HG02981 (cell line): ENCODE results near the gene TXNDC17.
"Not testable (repeated sequence)": the region's sequence is repeated elsewhere in the genome, so short reads cannot be mapped to it uniquely, and the experiment has no call there.

Source experiments
- ATAC-seq: cut with Tn5 transposase; IDR thresholded peaks from one replicate; pipeline ENCODE4 v1.9.1; 2021; ENCODE audit warnings: mild to moderate bottlenecking, moderate library complexity; ENCODE audit not compliant: unreplicated experiment

TXNDC17 gene

DNA sequence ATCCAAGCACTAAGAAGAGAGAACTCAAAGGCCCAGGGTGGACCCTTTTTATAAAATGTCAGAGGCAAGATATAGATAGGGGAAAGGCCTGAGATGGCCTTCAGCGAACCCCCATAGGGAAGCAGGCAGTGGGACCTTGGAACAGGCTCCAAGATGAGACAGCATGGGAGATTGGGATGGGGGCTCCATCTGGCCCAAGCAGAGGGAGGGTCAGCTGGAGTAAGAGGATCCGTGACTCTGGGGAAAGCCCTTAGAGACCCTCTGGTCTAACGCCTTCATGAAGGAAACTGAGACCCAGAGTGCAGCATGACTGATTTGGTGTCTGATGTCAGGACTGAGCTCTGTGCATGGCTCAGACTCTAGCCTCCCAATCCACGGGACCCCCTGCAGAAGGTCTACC, 41.5 kb downstream of the TXNDC17 start:
- no peak for ATAC-seq

DNA sequence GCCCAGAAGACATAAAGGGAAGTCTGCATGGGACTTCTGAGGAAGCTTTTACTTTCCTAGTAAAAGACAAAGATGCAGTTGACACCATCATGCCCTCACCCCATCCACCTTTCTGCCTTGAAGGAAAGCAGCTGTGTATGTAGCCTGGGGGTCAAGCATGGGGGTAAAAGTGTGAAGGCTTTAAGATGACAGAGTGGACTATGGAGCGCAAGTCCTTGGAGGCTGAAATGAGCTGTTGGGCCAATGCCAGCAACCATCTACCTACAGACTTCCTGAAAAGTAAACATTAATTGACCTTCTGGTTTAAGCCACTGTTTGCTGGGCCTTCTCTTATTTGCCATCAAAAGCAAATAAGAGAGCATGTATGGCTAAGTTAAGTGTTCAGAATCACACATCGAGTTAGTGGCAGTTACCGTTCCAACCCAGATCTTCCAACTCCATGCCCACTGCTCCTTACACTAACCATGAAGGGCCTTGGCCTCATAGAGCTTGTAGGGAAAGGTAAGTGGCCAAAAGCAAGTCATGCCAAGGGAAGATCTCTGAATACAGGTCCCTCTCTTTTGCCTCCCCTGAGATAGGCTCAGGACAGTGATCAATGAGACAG, 42.3 kb downstream of the TXNDC17 start:
- ATAC-seq = no peak

DNA sequence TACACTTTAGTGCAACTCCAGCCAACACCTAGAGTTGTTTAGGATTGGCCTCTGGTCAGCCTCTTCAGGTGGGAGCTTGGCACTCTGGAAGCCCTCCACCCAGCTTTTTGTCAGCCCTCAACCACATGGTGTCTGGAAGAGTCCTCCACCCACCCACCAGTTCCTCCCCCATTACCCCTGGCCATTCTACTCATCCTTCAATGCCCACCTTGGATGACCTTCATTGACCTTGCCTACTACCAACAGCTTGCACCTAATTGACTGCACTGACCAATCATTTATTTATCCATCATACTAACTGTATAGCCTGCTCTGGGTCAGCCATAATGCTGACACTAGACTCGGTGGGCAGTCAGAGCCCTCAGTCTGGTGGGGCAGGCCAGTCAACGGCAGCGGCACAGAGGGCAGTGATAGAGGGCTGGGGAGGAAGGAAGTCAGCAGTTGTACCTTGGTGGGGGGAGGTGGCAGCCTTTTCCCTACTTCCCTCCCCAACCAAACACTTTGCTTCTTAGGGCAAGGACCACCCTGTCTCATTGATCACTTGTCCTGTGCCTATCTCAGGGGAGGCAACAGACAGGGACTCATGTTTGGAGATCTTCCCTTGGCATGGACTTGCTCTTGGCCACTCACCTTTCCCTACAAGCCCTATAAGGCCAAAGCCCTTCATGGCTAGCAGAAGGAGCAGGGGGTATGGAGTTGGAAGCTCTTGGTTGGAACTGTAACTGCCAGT, 43.0 kb downstream of the TXNDC17 start:
- no peak for ATAC-seq

DNA sequence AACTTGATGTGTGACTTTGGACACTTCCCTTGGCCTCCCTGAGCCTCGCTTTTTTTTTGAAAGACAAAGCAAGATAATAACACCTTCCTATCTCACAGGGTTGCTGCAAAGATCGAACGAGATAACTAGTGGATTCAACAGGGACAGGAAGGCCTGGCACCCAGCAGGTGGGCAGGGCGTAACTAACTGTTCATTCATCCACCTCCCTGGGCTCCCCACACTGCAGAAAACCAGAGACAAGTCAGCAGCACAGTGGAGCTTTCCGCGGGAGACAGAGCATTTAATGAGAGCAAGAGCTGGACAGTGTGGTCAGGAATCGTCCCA, 43.6 kb downstream of the TXNDC17 start:
- no peak for ATAC-seq

DNA sequence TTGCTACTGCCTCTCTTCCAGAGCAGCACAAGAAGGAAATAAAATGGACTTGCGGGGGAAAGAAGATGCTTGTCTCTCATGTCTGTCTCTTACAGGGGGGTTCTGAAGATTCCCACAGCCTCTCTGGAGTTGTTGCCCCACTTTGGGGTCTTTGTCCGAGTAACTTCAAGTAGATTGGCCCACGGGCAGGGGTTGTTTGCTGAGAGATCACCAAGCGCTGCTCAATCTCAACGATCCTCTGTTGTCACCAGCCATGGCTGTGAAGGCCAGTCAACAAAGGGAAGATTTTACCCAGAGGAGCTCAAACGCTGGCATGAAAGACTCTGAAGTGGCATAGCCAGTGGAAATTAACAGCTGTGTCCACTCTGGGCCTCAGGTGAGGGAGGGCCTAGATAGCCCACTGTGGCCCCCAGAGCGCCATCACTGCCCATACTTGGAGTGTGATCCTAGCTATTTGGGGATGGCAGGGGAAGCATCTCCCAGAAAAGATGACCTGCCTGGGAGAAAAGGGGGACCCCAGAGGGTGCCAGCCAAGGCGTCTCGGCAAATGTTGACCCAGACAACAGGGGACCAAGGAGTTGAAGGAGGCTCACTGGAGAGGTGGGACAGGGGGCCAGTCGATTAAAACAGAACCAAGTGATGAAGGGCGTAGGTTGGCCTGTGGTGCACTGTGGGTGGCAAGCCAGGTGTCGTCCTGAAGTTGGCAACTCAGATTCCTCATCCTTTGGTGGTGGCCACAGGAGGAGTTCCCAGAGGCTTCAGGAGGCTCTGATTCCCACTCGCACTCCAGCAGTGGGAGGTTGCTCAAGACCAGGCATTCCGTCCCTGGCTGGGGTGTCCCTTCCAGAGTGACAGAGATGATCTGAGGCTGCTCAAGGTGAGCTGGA, 44.3 kb downstream of the TXNDC17 start:
- no peak for ATAC-seq

DNA sequence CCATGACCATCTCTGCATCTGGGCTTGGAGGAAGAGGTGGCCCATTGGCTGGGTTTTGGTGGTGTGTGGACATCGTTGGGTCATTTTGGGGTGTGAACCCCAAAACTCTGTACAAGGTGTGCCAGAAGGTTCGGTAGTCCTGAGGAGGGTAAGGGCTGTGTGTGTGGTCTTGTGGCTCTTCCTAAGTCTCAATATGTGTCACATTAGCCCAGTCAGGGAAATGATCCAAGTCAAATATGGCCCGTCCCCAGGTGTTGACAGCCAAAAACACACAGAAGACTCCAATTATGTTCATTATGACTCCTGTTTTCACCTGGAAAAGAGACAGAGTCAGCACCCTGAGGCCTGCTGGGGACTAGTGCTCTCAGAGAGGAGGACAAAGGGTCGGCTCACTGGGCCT, 45.2 kb downstream of the TXNDC17 start:
- no peak for ATAC-seq

DNA sequence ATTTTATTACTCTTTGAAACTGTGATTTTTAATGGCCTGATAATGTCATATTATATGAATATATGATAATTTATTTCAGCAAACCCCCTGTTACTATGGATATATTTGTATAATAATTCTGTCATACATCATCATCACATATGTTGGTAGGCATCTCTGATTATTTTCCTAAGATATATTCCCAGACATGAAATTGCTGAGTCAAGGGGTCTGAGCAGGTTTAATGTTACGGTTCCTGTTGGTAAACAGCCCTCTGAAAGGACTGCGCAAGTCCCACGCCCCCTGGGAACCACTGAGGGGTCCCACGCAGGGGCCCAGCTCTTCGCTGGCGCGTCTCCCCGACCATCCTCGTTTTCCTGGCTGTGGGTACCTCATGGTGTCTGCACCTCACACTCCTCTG, 48.1 kb downstream of the TXNDC17 start:
- ATAC-seq = no peak

DNA sequence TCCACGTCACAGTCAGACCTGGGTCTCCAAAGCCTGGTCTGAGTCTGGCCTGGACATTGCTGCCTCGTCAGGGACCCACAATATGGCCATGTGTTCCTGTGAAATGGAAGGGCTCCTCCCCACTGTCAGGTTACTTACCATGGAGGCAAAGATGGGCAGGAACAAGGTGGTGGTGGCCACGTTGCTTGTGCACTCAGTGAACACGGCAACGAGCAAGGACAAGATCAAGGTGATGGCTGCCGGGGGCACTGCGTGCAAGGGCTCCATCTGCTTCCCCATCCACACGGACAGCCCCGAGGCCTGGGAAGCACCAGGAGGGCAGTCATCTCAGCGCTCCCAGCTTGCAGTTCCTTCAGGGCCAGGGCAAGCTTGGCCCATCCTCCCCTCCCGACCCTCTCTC, 49.8 kb downstream of the TXNDC17 start:
- ATAC-seq = no peak

DNA sequence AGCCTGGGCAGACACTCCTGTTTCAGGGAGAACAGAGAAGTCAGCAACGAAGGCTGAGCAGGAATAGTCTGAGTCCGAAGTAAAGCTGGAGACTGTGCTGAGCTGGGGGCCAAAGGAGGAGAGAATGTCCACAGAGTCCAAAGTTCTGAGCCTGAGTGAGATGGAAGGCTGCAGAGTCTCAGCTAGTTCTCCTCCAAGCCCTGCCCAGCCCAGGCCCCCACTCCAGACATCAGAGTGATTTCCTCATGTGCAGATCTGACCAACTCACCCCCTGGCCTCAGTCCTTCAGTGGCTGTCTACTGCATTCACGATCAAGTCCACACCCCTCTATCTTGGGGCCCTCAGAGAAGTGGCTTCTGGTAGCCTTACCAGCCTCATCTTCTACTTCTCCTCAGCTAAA, 50.7 kb downstream of the TXNDC17 start:
- ATAC-seq = no peak

DNA sequence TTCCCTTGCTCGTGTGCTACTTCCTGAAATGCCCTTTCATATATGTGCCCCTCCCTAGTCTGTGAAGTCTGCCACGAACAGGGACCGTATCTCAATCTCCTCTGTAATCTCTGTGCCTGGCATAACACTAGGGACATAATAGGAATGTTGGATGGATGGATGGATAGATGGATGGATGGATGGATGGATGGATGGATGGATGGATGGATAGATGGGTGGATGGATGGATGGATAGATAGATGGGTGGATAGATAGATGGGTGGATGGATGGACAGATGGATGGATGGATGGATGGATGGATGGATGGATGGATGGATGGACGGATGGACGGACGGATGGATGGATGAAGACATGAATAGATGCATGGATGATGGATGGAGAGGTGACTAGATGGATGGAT, 51.1 kb downstream of the TXNDC17 start:
- ATAC-seq = not testable (repeated sequence)
